IMR-90 (cell line): ENCODE results near the gene CSE1L. TPM values are rescaled to one million over a fixed set of nuclear protein-coding genes. Genes with fewer than 3 reads are reported as not detected.

ENCODE experiments used
- ATAC-seq: fragments of 200-7000 bp; cut with Tn5 transposase; 2 replicates; pipeline ENCODE4 v1.9.1; 2020; ENCODE audit warnings: low read depth, mild to moderate bottlenecking, moderate library complexity
- BruUV-seq: library from RNA; stranded (reverse); fragments of 400-500 nt; replicated peaks from 2 replicates; lab custom pipeline; 2021; lab: Mats Ljungman, UMichigan
- CTCF ChIA-PET: fragments of 300-600 bp; formaldehyde crosslinking; extraction: SDS; loops from one replicate; lab custom pipeline; 2021; ENCODE audit warnings: antibody characterized with exemption; lab: Yijun Ruan, JAX
- POLR2A ChIA-PET: fragments of 300-600 bp; sonication (Branson Sonifier 250); formaldehyde crosslinking; loops from one replicate; lab custom pipeline; 2022; ENCODE audit warnings: antibody characterized with exemption; ENCODE audit not compliant: unreplicated experiment; lab: Charles Lee
- DNase-seq: peaks from one replicate; pipeline ENCODE4 v3.0.0; 2013
- H2AFZ ChIP-seq: replicated peaks from 2 replicates; pipeline ENCODE3; 2013; ENCODE audit warnings: low read length, mild to moderate bottlenecking; ENCODE audit not compliant: poor library complexity
- H2AK5ac ChIP-seq: 2 replicates; pipeline ENCODE4 v1.6.1; 2013; ENCODE audit warnings: low read depth, low read length, inconsistent platforms
- H2AK9ac ChIP-seq: replicated peaks from 2 replicates; pipeline ENCODE3; 2013; ENCODE audit warnings: mild to moderate bottlenecking, low read depth, low read length, moderate library complexity; ENCODE audit not compliant: poor library complexity
- H2BK120ac ChIP-seq: 2 replicates; pipeline ENCODE4 v1.6.1; 2013; ENCODE audit warnings: low read depth, low read length, inconsistent platforms
- H2BK15ac ChIP-seq: 3 replicates; pipeline ENCODE4 v1.6.1; 2013; ENCODE audit warnings: low read depth, low read length, inconsistent platforms
- H2BK20ac ChIP-seq: 2 replicates; pipeline ENCODE4 v1.6.1; 2013; ENCODE audit warnings: low read depth, mild to moderate bottlenecking, inconsistent platforms, low read length, moderate library complexity
- H2BK5ac ChIP-seq: 2 replicates; pipeline ENCODE4 v1.6.1; 2013; ENCODE audit warnings: mild to moderate bottlenecking, low read depth, low read length, inconsistent platforms; ENCODE audit not compliant: poor library complexity, severe bottlenecking
- H3K14ac ChIP-seq: replicated peaks from 2 replicates; pipeline ENCODE4 v1.6.1; 2013; ENCODE audit warnings: low read depth, low read length, inconsistent platforms
- H3K18ac ChIP-seq: 2 replicates; pipeline ENCODE4 v1.6.1; 2013; ENCODE audit warnings: low read depth, low read length, control low read depth
- H3K23ac ChIP-seq: 2 replicates; pipeline ENCODE4 v1.6.1; 2013; ENCODE audit warnings: low read depth, low read length, inconsistent platforms
- H3K27ac ChIP-seq: 2 replicates; pipeline ENCODE4 v1.5.1; 2013; ENCODE audit warnings: mild to moderate bottlenecking, control low read depth, low read length; ENCODE audit not compliant: insufficient read depth
- H3K27me3 ChIP-seq: 2 replicates; pipeline ENCODE4 v1.6.1; 2013; ENCODE audit warnings: low read length; ENCODE audit not compliant: control insufficient read depth, insufficient read depth
- H3K36me3 ChIP-seq: 2 replicates; pipeline ENCODE4 v1.6.1; 2013; ENCODE audit warnings: low read length, mixed read lengths; ENCODE audit not compliant: control insufficient read depth, insufficient read depth
- H3K4ac ChIP-seq: 2 replicates; pipeline ENCODE4 v1.6.1; 2013; ENCODE audit warnings: low read depth, low read length, inconsistent platforms
- H3K4me1 ChIP-seq: 2 replicates; pipeline ENCODE4 v1.6.1; 2013; ENCODE audit warnings: low read length, mixed read lengths; ENCODE audit not compliant: control insufficient read depth, insufficient read depth
- H3K4me2 ChIP-seq: 2 replicates; pipeline ENCODE4 v1.6.1; 2013; ENCODE audit warnings: low read depth, mild to moderate bottlenecking, control low read depth, low read length, moderate library complexity
- H3K4me3 ChIP-seq: 2 replicates; pipeline ENCODE4 v1.5.1; 2013; ENCODE audit warnings: low read depth, mild to moderate bottlenecking, control low read depth, low read length, moderate library complexity; ENCODE audit not compliant: insufficient read depth
- H3K56ac ChIP-seq: 2 replicates; pipeline ENCODE4 v1.6.1; 2013; ENCODE audit warnings: low read length, inconsistent platforms; ENCODE audit not compliant: insufficient read depth; ENCODE audit errors: extremely low read depth
- H3K79me1 ChIP-seq, 2 experiments: 2 replicates each; pipeline ENCODE4 v1.6.1; 2013; ENCODE audit warnings: low read length in 2 of 2, inconsistent platforms in 1 of 2, low read depth in 1 of 2
- H3K9ac ChIP-seq: 2 replicates; pipeline ENCODE4 v1.6.1; 2013; ENCODE audit warnings: low read depth, low read length, control low read depth
- H3K9me1 ChIP-seq: 2 replicates; pipeline ENCODE4 v1.6.1; 2013; ENCODE audit warnings: low read length, inconsistent platforms; ENCODE audit not compliant: insufficient read depth
- H3K9me3 ChIP-seq: 2 replicates; pipeline ENCODE4 v1.6.1; 2013; ENCODE audit warnings: low read length; ENCODE audit not compliant: control insufficient read depth, insufficient read depth
- H4K20me1 ChIP-seq: 2 replicates; pipeline ENCODE4 v1.6.1; 2013; ENCODE audit warnings: low read length, inconsistent platforms; ENCODE audit not compliant: insufficient read depth
- H4K5ac ChIP-seq: 2 replicates; pipeline ENCODE4 v1.6.1; 2013; ENCODE audit warnings: mild to moderate bottlenecking, low read depth, low read length, control low read depth
- H4K8ac ChIP-seq, 2 experiments: 2 replicates each; pipeline ENCODE4 v1.6.1; 2013; ENCODE audit warnings: low read depth in 2 of 2, low read length in 2 of 2, control low read depth in 1 of 2, inconsistent platforms in 1 of 2
- H4K91ac ChIP-seq: 2 replicates; pipeline ENCODE4 v1.6.1; 2013; ENCODE audit warnings: low read depth, low read length, inconsistent platforms; ENCODE audit not compliant: insufficient read depth
- BHLHE40 ChIP-seq: fragments of 150-350 bp; IDR thresholded peaks from 2 replicates; pipeline ENCODE4 v1.6.1; 2016; ENCODE audit warnings: mild to moderate bottlenecking, low read depth, low read length
- CEBPB ChIP-seq: IDR thresholded peaks from 2 replicates; pipeline ENCODE4 v1.6.1; 2012; ENCODE audit warnings: low read depth, low read length, improper control_type of control experiment
- CHD1 ChIP-seq: IDR thresholded peaks from 2 replicates; pipeline ENCODE4 v1.6.1; 2012; ENCODE audit warnings: low read depth, low read length, improper control_type of control experiment
- FOS ChIP-seq: fragments of 150-350 bp; IDR thresholded peaks from 2 replicates; pipeline ENCODE4 v1.6.1; 2016; ENCODE audit warnings: low read depth, low read length
- MAFK ChIP-seq: IDR thresholded peaks from 2 replicates; pipeline ENCODE4 v1.6.1; 2012; ENCODE audit warnings: low read depth, low read length, improper control_type of control experiment
- MAZ ChIP-seq: IDR thresholded peaks from 2 replicates; pipeline ENCODE4 v1.6.1; 2012; ENCODE audit warnings: low read depth, mild to moderate bottlenecking, low read length, improper control_type of control experiment, moderate library complexity, borderline replicate concordance
- MXI1 ChIP-seq: IDR thresholded peaks from 2 replicates; pipeline ENCODE4 v1.6.1; 2012; ENCODE audit warnings: low read depth, mild to moderate bottlenecking, low read length, moderate library complexity, borderline replicate concordance
- NFE2L2 ChIP-seq: fragments of 150-350 bp; IDR thresholded peaks from 2 replicates; pipeline ENCODE4 v1.6.1; 2016; ENCODE audit warnings: low read depth, mild to moderate bottlenecking, low read length
- POLR2A ChIP-seq: IDR thresholded peaks from 2 replicates; pipeline ENCODE4 v1.6.1; 2012; ENCODE audit warnings: mild to moderate bottlenecking, low read depth, low read length
- RAD21 ChIP-seq: IDR thresholded peaks from 2 replicates; pipeline ENCODE4 v1.6.1; 2012; ENCODE audit warnings: low read length, improper control_type of control experiment
- RCOR1 ChIP-seq: IDR thresholded peaks from 2 replicates; pipeline ENCODE4 v1.6.1; 2012; ENCODE audit warnings: mild to moderate bottlenecking, low read length, improper control_type of control experiment; ENCODE audit not compliant: insufficient replicate concordance
- RFX5 ChIP-seq: IDR thresholded peaks from 2 replicates; pipeline ENCODE4 v1.8.0; 2012; ENCODE audit warnings: low read depth, mild to moderate bottlenecking, low read length, moderate library complexity
- SMC3 ChIP-seq: fragments of 150-350 bp; IDR thresholded peaks from 2 replicates; pipeline ENCODE4 v1.6.1; 2016; ENCODE audit warnings: low read depth, mild to moderate bottlenecking, antibody characterized with exemption, low read length, moderate library complexity
- WGBS, 2 experiments: methylation state at CpG; one replicate each; pipeline versions ENCODE4 v1.1.5 to v1.1.7; 2013; ENCODE audit warnings: missing lambda C conversion rate in 2 of 2; ENCODE audit not compliant: insufficient read length in 1 of 2; ENCODE audit errors: extremely low coverage in 2 of 2; 5-methylcytosine and 5-hydroxymethylcytosine counted together
- dilution Hi-C: fragments of 300-500 bp; cut with HindIII; formaldehyde crosslinking; loops from one replicate; pipeline ENCODE4 v1.14.3; 2018; ENCODE audit warnings: low sequenced_read_pairs; ENCODE audit not compliant: unreplicated experiment
- in situ Hi-C: fragments of 300-500 bp; cut with MboI; formaldehyde crosslinking; loops from 3 replicates; pipeline ENCODE4 v1.14.3; 2019; ENCODE audit warnings: low sequenced_read_pairs, inconsistent platforms, mixed read lengths
- intact Hi-C: fragments of 100-400 bp; cut with micrococcal nuclease; formaldehyde crosslinking; loops from 2 replicates; pipeline ENCODE4 v1.10.0; 2022
- polyA plus RNA-seq, 3 experiments: library from polyadenylated mRNA; depleted of rRNA; stranded (reverse); fragments of >200 nt; gene quantifications; 2 replicates each; pipeline ENCODE4 v1.2.3, GENCODE V29; 2012; ENCODE audit warnings: low replicate concordance in 1 of 3
- total RNA-seq: library from RNA; depleted of rRNA; stranded (reverse); fragments of >200 nt; gene quantifications from 2 replicates; pipeline ENCODE4 v1.2.3, GENCODE V29; 2012
- TF ChIP-seq, protein P1 (sequence below): conservative IDR thresholded peaks from 2 replicates; pipeline ENCODE4 v1.5.1; 2012; ENCODE audit warnings: mild to moderate bottlenecking, low read depth, low read length, improper control_type of control experiment
- TF ChIP-seq, protein P2 (sequence below): fragments of 150-350 bp; IDR thresholded peaks from 2 replicates; pipeline ENCODE4 v1.6.1; 2016; ENCODE audit warnings: low read depth, mild to moderate bottlenecking, low read length, moderate library complexity, borderline replicate concordance
- TF ChIP-seq, protein P3 (sequence below): fragments of 150-350 bp; IDR thresholded peaks from 2 replicates; pipeline ENCODE4 v1.6.1; 2017; ENCODE audit warnings: mild to moderate bottlenecking, antibody characterized with exemption, low read length, low read depth

Gene CSE1L
- total and polyA plus RNA-seq, 2 of the 4 experiments (the other 2 are of a cell fraction), result 34.3 to 81.7 TPM

DNA sequence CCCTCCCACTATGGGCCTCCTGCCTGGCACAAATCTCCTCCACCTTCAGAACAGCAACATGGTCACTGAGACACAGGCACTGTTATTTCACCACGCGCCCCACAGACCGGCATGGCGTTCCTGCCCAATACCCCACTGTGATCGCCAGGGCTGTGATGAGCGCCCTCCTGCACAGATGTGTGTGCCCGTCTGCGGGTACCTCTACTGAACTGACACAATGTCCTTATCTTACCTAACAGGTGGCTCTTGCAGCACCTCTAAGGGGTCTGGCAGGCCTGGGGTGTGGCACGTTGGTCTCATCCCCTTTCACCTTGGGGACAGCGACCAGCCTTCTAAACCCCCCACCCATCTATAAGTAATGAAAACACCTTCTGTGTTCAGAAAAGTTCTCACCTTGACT is 77.9 kb downstream of the CSE1L start:
- intact Hi-C loops, result no loop called here
- H2BK5ac ChIP-seq, result no peak overlapping the region
- H3K18ac ChIP-seq, result no peak overlapping the region
- peaks cover 17 to 22% of the 10 kb centered on the region in 2 experiments for H3K79me1 ChIP-seq
- BruUV-seq, result no TSS peak
- TF ChIP-seq, protein P1, sequence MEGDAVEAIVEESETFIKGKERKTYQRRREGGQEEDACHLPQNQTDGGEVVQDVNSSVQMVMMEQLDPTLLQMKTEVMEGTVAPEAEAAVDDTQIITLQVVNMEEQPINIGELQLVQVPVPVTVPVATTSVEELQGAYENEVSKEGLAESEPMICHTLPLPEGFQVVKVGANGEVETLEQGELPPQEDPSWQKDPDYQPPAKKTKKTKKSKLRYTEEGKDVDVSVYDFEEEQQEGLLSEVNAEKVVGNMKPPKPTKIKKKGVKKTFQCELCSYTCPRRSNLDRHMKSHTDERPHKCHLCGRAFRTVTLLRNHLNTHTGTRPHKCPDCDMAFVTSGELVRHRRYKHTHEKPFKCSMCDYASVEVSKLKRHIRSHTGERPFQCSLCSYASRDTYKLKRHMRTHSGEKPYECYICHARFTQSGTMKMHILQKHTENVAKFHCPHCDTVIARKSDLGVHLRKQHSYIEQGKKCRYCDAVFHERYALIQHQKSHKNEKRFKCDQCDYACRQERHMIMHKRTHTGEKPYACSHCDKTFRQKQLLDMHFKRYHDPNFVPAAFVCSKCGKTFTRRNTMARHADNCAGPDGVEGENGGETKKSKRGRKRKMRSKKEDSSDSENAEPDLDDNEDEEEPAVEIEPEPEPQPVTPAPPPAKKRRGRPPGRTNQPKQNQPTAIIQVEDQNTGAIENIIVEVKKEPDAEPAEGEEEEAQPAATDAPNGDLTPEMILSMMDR, result no peak
- TF ChIP-seq POLR2A (no peak), SMC3 (no peak), BHLHE40 (no peak), FOS (no peak), NFE2L2 (no peak), RCOR1 (no peak), MAZ (no peak), CHD1 (no peak), RAD21 (no peak), CEBPB (no peak), MXI1 (no peak), MAFK (no peak), RFX5 (no peak)
- TF ChIP-seq, protein P2, sequence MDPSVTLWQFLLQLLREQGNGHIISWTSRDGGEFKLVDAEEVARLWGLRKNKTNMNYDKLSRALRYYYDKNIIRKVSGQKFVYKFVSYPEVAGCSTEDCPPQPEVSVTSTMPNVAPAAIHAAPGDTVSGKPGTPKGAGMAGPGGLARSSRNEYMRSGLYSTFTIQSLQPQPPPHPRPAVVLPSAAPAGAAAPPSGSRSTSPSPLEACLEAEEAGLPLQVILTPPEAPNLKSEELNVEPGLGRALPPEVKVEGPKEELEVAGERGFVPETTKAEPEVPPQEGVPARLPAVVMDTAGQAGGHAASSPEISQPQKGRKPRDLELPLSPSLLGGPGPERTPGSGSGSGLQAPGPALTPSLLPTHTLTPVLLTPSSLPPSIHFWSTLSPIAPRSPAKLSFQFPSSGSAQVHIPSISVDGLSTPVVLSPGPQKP, result no peak
- TF ChIP-seq, protein P3, sequence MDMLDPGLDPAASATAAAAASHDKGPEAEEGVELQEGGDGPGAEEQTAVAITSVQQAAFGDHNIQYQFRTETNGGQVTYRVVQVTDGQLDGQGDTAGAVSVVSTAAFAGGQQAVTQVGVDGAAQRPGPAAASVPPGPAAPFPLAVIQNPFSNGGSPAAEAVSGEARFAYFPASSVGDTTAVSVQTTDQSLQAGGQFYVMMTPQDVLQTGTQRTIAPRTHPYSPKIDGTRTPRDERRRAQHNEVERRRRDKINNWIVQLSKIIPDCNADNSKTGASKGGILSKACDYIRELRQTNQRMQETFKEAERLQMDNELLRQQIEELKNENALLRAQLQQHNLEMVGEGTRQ, result no peak
- no peak overlapping the region for H3K9ac ChIP-seq
- H3K14ac ChIP-seq, result no peak overlapping the region
- ChIA-PET CTCF (no interaction called here), POLR2A (no interaction called here)
- 92% methylated on average over 7 of the region's 10 CpGs; no CpG with 5 or more reads in 1 of the 2 experiments for WGBS, 2 experiments
- ATAC-seq (no peak), DNase-seq (no peak)
- dilution Hi-C loops, result no loop called here
- H4K5ac ChIP-seq, result no peak overlapping the region
- H2BK120ac ChIP-seq, result no peak overlapping the region
- H3K4me2 ChIP-seq, result no peak overlapping the region
- H3K4ac ChIP-seq, result no peak overlapping the region
- H4K8ac ChIP-seq, result no peak overlapping the region
- H2BK15ac ChIP-seq, result no peak overlapping the region
- peaks cover 35% of the 10 kb centered on the region for H3K36me3 ChIP-seq
- no peak overlapping the region for H2AFZ ChIP-seq
- H2BK20ac ChIP-seq, result no peak overlapping the region
- no peaks in the 10 kb centered on the region for H3K9me3 ChIP-seq
- no peaks in the 10 kb centered on the region for H3K4me1 ChIP-seq
- no peaks in the 10 kb centered on the region for H3K27me3 ChIP-seq
- H4K20me1 ChIP-seq, result no peaks in the 10 kb centered on the region
- no peak overlapping the region for H3K56ac ChIP-seq
- no peak overlapping the region for H4K91ac ChIP-seq
- H3K27ac ChIP-seq, result no peak overlapping the region
- H3K23ac ChIP-seq, result no peak overlapping the region
- H3K4me3 ChIP-seq, result no peak overlapping the region
- no peak overlapping the region for H2AK5ac ChIP-seq
- in situ Hi-C loops, result no loop called here
- peaks cover 3% of the 10 kb centered on the region; the same call in 1 of the 2 replicates for H3K9me1 ChIP-seq
- H2AK9ac ChIP-seq, result no peak overlapping the region
